Body of pancreas (tissue), 4 donors: ENCODE measurements around the gene GSE1. TPM values are rescaled to one million over a fixed set of nuclear protein-coding genes. Genes with fewer than 3 reads are reported as not detected.

Experiments used
- ATAC-seq: fragments of 150-250 bp; one replicate; pipeline ENCODE4 v1.9.1; 2016
- DNase-seq, 4 donors: peaks; one replicate each; pipeline ENCODE4 v3.0.0-alpha.2; 2019
- H3K27ac ChIP-seq, 4 donors: fragments of 200-600 bp; sonication (generic); 1 replicate in 3 of 4; 2 replicates in 1 of 4; pipeline versions ENCODE4 v1.5.1 to v1.6.1; 2016 to 2019; ENCODE audit warnings: mild to moderate bottlenecking in 1 of 4, mixed read lengths in 1 of 4, moderate library complexity in 1 of 4
- H3K27me3 ChIP-seq, 2 donors: fragments of 200-600 bp; sonication (generic); one replicate each; pipeline ENCODE4 v1.6.0; 2016; ENCODE audit warnings: mild to moderate bottlenecking in 1 of 2
- H3K36me3 ChIP-seq, 2 donors: fragments of 200-600 bp; sonication (generic); replicated peaks in 1 of 2; 2 replicates each; pipeline ENCODE4 v1.5.1; 2016; ENCODE audit warnings: low read depth in 2 of 2; ENCODE audit not compliant: insufficient read depth in 1 of 2
- H3K4me1 ChIP-seq: fragments of 200-600 bp; sonication (generic); one replicate; pipeline ENCODE4 v1.6.0; 2016
- H3K4me3 ChIP-seq, 2 donors: fragments of 200-600 bp; sonication (generic); 1 replicate in 1 of 2; 2 replicates in 1 of 2; pipeline ENCODE4 v1.5.1; 2016 to 2019
- H3K9me3 ChIP-seq, 3 donors: fragments of 200-600 bp; sonication (generic); 1 replicate in 2 of 3; 2 replicates in 1 of 3; pipeline ENCODE4 v1.5.1; 2016
- CTCF ChIP-seq, 7 experiments: fragments of 450-650 bp in 4 of 7; fragments of 200-600 bp in 3 of 7; sonication (generic) in 3 of 7; IDR thresholded peaks; one replicate each; pipeline ENCODE4 v1.5.1; 2016 to 2019; ENCODE audit warnings: antibody characterized with exemption in 7 of 7
- POLR2A ChIP-seq, 3 donors: fragments of 450-650 bp; IDR thresholded peaks; one replicate each; pipeline ENCODE4 v1.6.1; 2016; ENCODE audit warnings: antibody characterized with exemption in 3 of 3, mild to moderate bottlenecking in 2 of 3
- WGBS, 2 donors: methylation state at CpG; one replicate each; pipeline ENCODE4 v1.1.5; 2017; 5-methylcytosine and 5-hydroxymethylcytosine counted together
- intact Hi-C: fragments of 100-400 bp; cut with DNase I; formaldehyde crosslinking; loops from one replicate; pipeline ENCODE4 v1.15.1; 2023
- total RNA-seq, 2 donors: library from RNA; depleted of rRNA; stranded (reverse); fragments of >200 nt; gene quantifications; one replicate each; pipeline ENCODE4 v1.1.0, GENCODE V29; 2016

GSE1 gene
- total RNA-seq, 2 donors from 2014 or later = 76.5 to 221 TPM

- ATAC-seq = no peak
- H3K4me1 ChIP-seq = peaks cover 23% of the 10 kb centered on the region
- intact Hi-C loops = no loop called here
- DNase-seq = no peak
- no peaks in the 10 kb centered on the region for H3K36me3 ChIP-seq
- H3K4me3 ChIP-seq = no peak overlapping the region
- H3K27ac ChIP-seq = no peak overlapping the region
- 28 to 45% methylated on average over 8 to 9 of the region's 9 CpGs for WGBS, 2 donors
- H3K27me3 ChIP-seq = no peaks in the 10 kb centered on the region
- TF ChIP-seq CTCF (IDR thresholded peaks at IDR 0.05) = no peak
- no peak for TF ChIP-seq POLR2A (IDR thresholded peaks at IDR 0.05)
- no peaks in the 10 kb centered on the region for H3K9me3 ChIP-seq
These were observed 76.8 kb downstream of the GSE1 start for GRCh38 chr16:85689950-85690320.

- H3K27me3 ChIP-seq = no peaks in the 10 kb centered on the region
- ATAC-seq = no peak
- H3K9me3 ChIP-seq = no peaks in the 10 kb centered on the region
- WGBS, 2 donors = 18 to 32% methylated on average over 7 of the region's 7 CpGs
- DNase-seq = peak in 3 of 4 donors; percentile 34 to 42 (median 34)
- no peaks in the 10 kb centered on the region for H3K36me3 ChIP-seq
- no peak for TF ChIP-seq CTCF (IDR thresholded peaks at IDR 0.05)
- TF ChIP-seq POLR2A (IDR thresholded peaks at IDR 0.05) = no peak
- H3K27ac ChIP-seq = no peak overlapping the region
- peaks cover 23% of the 10 kb centered on the region for H3K4me1 ChIP-seq
- intact Hi-C loops = no loop called here
- H3K4me3 ChIP-seq = no peak overlapping the region
These were observed 77.4 kb downstream of the GSE1 start for GRCh38 chr16:85690469-85691064.

- no peaks in the 10 kb centered on the region for H3K9me3 ChIP-seq
- intact Hi-C loops = no loop called here
- WGBS, 2 donors = 61 to 70% methylated on average over 17 to 23 of the region's 24 CpGs
- no peak for TF ChIP-seq CTCF (IDR thresholded peaks at IDR 0.05)
- no peak for TF ChIP-seq POLR2A (IDR thresholded peaks at IDR 0.05)
- no peak overlapping the region for H3K27ac ChIP-seq
- no peak for DNase-seq
- no peak overlapping the region for H3K4me3 ChIP-seq
- H3K36me3 ChIP-seq = no peaks in the 10 kb centered on the region
- peaks cover 3% of the 10 kb centered on the region for H3K4me1 ChIP-seq
- no peaks in the 10 kb centered on the region for H3K27me3 ChIP-seq
- no peak for ATAC-seq
These were observed 82.3 kb downstream of the GSE1 start for GRCh38 chr16:85695196-85696128.

- Histone ChIP-seq H3K36me3 (no peaks in the 10 kb centered on the region), H3K27ac (no peak overlapping the region), H3K9me3 (no peaks in the 10 kb centered on the region), H3K4me1 (no peaks in the 10 kb centered on the region), H3K4me3 (no peak overlapping the region), H3K27me3 (no peaks in the 10 kb centered on the region)
- TF ChIP-seq CTCF (IDR thresholded peaks at IDR 0.05) (no peak), POLR2A (IDR thresholded peaks at IDR 0.05) (no peak)
- no peak for ATAC-seq
- 79 to 89% methylated on average over 8 to 16 of the region's 16 CpGs for WGBS, 2 donors
- intact Hi-C loops = no loop called here
- DNase-seq = no peak
These were observed 83.7 kb downstream of the GSE1 start for GRCh38 chr16:85696781-85697180.
